ENCODE data around the gene FXYD3.
"Not testable (repeated sequence)": the region's sequence is repeated elsewhere in the genome, so short reads cannot be mapped to it uniquely, and the experiment has no call there.

FXYD3 gene

DNA sequence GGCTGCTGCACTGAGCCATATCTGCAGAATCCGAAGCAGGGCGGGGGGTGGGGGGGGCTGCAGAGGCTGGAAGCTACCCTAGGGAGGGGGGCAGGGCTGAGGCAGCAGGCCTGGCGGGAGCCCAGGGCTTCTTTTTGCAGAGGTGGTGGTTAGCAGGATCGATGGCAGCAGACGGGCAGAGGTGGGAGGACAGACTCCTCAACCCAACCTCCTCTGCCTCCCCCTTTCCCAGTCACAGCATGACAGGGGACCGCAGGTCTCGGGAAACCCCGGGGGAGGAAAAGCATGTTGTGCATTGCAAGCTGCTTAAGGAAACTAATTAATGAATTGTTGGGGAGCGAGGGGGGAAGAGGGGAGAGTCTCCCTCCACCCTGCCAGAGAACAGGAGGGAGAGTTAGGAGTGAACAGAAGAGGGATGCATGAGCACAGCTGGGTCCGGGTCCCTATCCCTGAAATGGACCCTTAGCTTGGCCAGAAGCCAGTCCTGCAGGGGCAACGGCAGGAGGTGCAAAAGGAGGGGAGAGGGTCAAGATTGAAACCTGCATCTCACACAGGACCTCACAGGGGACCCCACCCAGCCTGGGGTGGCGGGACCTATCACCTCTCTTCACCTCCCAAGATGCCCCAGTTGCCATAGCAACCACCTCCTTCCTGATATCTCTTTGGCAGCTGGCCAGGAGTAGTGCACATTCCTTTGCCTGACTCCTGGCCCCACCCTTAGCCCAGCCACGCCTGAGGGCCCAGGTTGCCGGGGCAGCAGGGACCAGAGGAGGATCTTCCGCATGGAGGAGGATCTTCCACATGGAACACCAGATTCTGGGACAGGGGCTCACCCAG is 29.2 kb downstream of the FXYD3 start:
- DNase-seq = no peak

- DNase-seq = no peak
These were observed 31.3 kb downstream of the FXYD3 start for GRCh38 chr19:35146746-35147459.

- no peak for DNase-seq
These were observed 33.8 kb downstream of the FXYD3 start for GRCh38 chr19:35149463-35149862.

GRCh38 chr19:35150445-35150844 is 34.8 kb downstream of the FXYD3 start:
- no peak for DNase-seq

DNA sequence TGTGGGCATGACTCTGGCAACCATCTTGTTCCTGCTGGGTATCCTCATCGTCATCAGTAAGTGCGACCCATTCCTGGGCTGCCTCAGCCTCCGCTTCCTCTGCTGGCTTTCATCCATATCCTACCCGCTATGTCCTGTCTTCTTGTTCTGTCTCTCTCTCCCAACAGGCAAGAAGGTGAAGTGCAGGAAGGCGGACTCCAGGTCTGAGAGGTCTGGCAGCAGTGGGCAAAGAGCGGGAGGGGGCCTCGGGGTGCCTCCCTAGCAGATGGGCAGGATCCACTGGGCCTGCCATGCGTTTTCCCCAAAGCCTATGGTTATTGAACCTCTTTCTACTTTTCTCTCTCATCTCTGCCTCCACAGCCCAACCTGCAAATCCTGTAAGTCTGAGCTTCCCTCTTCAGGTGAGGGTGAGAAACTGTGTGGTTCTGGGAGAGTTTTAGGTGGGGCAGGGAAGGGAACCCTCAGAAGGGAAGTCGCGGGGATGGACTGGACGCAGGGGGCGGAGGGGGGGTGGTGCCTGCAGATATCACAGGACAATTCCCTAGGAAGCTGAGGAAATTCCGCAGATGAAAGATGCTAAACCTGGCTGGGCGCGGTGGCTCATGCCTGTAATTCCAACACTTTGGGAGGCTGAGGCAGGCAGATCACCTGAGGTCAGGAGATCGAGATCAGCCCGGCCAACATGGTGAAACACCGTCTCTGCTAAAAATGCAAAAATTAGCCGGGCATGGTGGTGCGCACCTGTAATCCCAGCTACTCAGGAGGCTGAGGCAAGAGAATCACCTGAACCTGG is 35.8 kb downstream of the FXYD3 start:
- no peak for DNase-seq

DNA sequence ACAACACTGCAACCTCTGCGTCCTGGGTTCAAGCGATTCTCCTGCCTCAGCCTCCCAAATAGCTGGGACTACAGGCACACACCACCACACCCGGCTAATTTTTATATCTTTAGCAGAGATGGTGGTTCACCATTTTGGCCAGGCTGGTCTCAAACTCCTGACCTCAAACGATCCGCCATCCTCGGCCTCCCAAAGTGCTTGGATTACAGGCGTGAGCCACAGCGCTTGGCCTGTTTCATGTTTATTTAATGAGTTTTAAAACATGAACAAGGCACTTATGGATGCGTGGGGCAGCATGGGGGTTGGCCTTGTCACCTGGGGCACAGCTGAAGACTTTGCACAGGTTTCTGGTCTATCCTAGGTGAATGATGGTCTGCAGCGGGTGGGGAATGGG is 37.5 kb downstream of the FXYD3 start:
- not testable (repeated sequence) for DNase-seq

- peak; percentile 83 for DNase-seq
These were observed 38.3 kb downstream of the FXYD3 start for GRCh38 chr19:35153701-35154524.

GRCh38 chr19:35154525-35155406 is 39.1 kb downstream of the FXYD3 start, which contains the start of gene FXYD5:
Gene FXYD5, plus strand, starts transcription at chr19:35154735. Its CDS starts 816 bp downstream, at chr19:35155551.
- peak; percentile 76 for DNase-seq

- peak; percentile 54 for DNase-seq
These were observed 39.8 kb downstream of the FXYD3 start for GRCh38 chr19:35155441-35155840.

- no peak for DNase-seq
These were observed 40.5 kb downstream of the FXYD3 start for GRCh38 chr19:35155981-35156672.

DNA sequence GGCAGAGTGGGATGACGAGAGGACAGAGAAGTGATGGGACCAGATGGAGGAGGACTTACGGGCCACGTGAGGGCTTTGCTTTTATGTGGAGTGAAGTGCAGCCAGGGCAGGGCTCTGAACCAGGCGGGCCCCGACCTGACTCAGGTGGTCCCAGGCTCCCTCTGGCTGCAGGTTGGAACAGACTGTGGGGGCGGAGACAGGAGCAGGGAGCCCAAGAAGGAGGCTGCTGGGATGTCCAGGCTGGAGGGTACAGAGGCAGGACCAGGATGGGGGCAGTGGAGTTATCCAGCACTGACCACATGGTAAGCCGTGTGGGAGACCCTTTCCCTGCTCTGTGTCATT is 41.0 kb downstream of the FXYD3 start:
- no peak for DNase-seq

GRCh38 chr19:35157431-35157830 is 41.8 kb downstream of the FXYD3 start:
- DNase-seq = no peak

- DNase-seq = no peak
These were observed 44.0 kb downstream of the FXYD3 start for GRCh38 chr19:35159606-35160005.

DNA sequence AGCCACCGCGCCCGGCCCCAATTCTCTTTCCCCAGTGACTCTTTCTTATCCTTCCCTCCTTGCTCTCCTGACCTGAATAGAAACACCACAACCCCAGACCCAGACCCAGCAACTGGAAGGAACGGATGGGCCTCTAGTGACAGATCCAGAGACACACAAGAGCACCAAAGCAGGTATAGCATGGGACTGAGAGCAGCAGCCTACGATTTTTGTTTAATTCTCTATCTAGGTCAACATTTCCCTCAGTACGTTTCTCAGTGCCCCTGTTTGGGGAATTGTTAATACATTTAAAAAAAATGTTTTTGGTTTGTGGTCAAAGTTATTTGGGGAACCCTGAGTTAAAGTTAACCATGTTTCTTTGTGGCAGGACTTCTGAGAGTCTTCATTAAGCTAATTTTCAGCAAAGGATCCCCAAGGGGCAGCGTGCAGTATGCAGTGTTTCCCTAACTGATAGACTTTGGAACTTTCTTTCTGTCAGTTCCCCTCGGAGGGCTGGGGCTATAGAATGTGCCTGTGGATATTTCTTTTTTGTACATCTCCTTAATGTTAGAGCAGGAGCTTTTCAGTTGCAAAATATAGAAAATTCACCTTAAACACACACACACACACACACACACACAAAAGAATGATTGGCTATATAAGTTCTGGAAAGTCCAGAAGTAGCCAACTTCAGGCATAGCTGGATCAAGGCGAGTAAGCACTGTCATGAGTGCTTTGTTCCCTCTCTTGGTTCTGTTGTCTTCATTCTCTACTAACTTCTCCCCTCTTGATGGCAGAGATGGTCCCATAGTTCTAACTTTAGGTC is 45.2 kb downstream of the FXYD3 start:
- DNase-seq = no peak

- no peak for DNase-seq
These were observed 45.8 kb downstream of the FXYD3 start for GRCh38 chr19:35161434-35161743.

DNA sequence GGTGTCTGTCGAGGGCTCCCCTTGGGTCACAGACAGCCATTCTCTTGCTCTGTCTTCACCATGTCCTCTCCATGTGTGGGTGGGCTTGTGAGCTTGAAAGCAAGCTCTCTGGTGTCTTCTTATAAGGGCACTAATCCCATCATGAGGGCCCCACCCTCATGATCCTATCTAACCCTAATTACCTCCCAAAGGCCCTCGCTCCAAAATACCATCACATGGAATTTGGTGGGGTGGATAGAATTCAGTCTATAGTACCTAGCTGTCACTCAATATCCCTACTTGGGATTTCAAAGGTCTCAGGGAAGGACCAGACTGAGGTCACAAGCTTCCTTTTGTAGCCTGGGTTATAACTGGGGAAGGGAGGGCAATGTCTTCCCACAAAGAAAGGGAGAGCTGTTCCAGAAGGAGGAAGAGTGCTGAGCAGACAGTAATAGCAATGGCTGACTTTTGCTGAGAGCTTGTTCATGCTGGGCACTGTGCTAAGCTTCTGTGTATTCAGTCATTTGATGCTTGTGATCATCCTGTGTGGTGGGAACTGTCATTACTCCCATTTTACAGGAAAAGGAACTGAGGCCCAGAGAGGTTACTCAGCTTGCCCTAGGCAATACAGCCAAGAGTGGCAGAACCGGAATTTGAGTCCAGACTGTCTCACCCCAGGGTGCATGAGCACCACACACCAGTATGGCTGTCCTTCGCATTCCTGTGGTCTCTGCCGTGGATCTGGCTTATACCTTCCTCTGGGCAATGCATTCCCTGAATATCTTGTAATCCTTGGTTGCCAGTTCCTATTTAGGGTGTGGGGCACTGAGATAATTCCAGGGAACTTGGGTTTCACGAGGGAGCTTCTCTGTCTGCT is 47.1 kb downstream of the FXYD3 start:
- DNase-seq = no peak

- DNase-seq = no peak
These were observed 48.8 kb downstream of the FXYD3 start for GRCh38 chr19:35164418-35164817.

- DNase-seq = no peak
These were observed 49.8 kb downstream of the FXYD3 start for GRCh38 chr19:35165200-35166058.
